Colonic mucosa (tissue), 4 donors: ENCODE results near the gene TBC1D8. TPM values are rescaled to one million over a fixed set of nuclear protein-coding genes. Genes with fewer than 3 reads are reported as not detected.

ENCODE experiments used
- DNase-seq: peaks from one replicate; pipeline ENCODE4 v3.0.0-alpha.2; 2020
- H3K27ac ChIP-seq: fragments of 200-600 bp; one replicate; pipeline ENCODE4 v1.8.0; 2021
- H3K27me3 ChIP-seq: fragments of 200-600 bp; one replicate; pipeline ENCODE4 v1.8.0; 2021
- H3K36me3 ChIP-seq: fragments of 200-600 bp; one replicate; pipeline ENCODE4 v1.8.0; 2021
- H3K4me1 ChIP-seq: fragments of 200-600 bp; one replicate; pipeline ENCODE4 v1.8.0; 2021; ENCODE audit warnings: mild to moderate bottlenecking
- H3K4me3 ChIP-seq: fragments of 200-600 bp; one replicate; pipeline ENCODE4 v1.8.0; 2021
- H3K9ac ChIP-seq, 2 donors: one replicate each; pipeline ENCODE4 v1.7.0; 2013; ENCODE audit warnings: control low read depth in 2 of 2, low read depth in 2 of 2, low read length in 2 of 2
- H3K9me3 ChIP-seq: fragments of 200-600 bp; one replicate; pipeline ENCODE4 v1.8.0; 2021
- intact Hi-C: fragments of 100-400 bp; cut with DNase I; formaldehyde crosslinking; loops from one replicate; pipeline ENCODE4 v1.14.1; 2022
- total RNA-seq, 2 donors: library from RNA; stranded (reverse); fragmentation: NEBNext Ultra II Directional in 1 of 2; extraction: Animal tissue kit (Norgen Biotek cat#: 25700) in 1 of 2; gene quantifications; one replicate each; pipeline ENCODE4 v1.2.1, GENCODE V29; 2021
- TF ChIP-seq, protein P1 (sequence below): fragments of 200-600 bp; IDR thresholded peaks from one replicate; pipeline ENCODE4 v1.8.0; 2022; ENCODE audit warnings: antibody characterized with exemption, mild to moderate bottlenecking
- donor health status: healthy.
- donor health status: DM: no; HTN: no; CAD: no.
- donor health status: DM: no; HTN: no; CAD: no.

The TBC1D8 gene
- total RNA-seq, 2 donors from 2014 or later = 10.3 to 11.8 TPM

GRCh38 chr2:100986157-100986556 is 165.0 kb downstream of the TBC1D8 start:
- H3K27ac ChIP-seq = no peak overlapping the region
- H3K27me3 ChIP-seq = no peaks in the 10 kb centered on the region
- TF ChIP-seq, protein P1, sequence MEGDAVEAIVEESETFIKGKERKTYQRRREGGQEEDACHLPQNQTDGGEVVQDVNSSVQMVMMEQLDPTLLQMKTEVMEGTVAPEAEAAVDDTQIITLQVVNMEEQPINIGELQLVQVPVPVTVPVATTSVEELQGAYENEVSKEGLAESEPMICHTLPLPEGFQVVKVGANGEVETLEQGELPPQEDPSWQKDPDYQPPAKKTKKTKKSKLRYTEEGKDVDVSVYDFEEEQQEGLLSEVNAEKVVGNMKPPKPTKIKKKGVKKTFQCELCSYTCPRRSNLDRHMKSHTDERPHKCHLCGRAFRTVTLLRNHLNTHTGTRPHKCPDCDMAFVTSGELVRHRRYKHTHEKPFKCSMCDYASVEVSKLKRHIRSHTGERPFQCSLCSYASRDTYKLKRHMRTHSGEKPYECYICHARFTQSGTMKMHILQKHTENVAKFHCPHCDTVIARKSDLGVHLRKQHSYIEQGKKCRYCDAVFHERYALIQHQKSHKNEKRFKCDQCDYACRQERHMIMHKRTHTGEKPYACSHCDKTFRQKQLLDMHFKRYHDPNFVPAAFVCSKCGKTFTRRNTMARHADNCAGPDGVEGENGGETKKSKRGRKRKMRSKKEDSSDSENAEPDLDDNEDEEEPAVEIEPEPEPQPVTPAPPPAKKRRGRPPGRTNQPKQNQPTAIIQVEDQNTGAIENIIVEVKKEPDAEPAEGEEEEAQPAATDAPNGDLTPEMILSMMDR = no peak
- H3K4me1 ChIP-seq = no peaks in the 10 kb centered on the region
- no peaks in the 10 kb centered on the region for H3K36me3 ChIP-seq
- no peak overlapping the region for H3K9ac ChIP-seq
- intact Hi-C loops = no loop called here
- no peak for DNase-seq
- H3K4me3 ChIP-seq = no peak overlapping the region
- no peaks in the 10 kb centered on the region for H3K9me3 ChIP-seq

DNA sequence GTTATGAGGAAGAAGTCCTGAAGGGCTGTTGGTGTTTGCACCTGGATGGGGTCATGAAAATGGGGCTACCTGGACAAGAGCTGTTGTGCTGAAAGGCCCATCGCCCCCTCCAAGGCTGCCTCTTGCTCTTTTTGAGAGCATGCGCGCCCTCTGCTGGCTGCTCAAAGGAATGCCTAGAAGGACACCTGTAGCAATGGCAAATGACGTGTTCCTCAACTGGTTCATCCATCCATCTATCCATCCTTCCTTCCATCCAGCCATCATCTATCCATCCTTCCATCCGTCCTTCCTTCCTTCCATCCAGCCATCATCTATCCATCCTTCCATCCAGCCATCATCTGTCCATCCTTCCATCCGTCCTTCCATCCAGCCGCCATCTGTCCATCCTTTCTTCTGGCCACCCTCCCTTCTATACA is 166.3 kb downstream of the TBC1D8 start:
- Histone ChIP-seq H3K4me1 (no peaks in the 10 kb centered on the region), H3K4me3 (no peak overlapping the region), H3K9me3 (no peaks in the 10 kb centered on the region), H3K27me3 (no peaks in the 10 kb centered on the region), H3K36me3 (no peaks in the 10 kb centered on the region), H3K9ac (no peak overlapping the region), H3K27ac (no peak overlapping the region)
- intact Hi-C loops = loop anchor here (2.0 to 5.0 kb wide), 2 partner anchors 252 to 378 kb away; no protein-coding TSS in a partner anchor
- peak; percentile 73 for DNase-seq
- TF ChIP-seq, protein P1 = peak; percentile 83

DNA sequence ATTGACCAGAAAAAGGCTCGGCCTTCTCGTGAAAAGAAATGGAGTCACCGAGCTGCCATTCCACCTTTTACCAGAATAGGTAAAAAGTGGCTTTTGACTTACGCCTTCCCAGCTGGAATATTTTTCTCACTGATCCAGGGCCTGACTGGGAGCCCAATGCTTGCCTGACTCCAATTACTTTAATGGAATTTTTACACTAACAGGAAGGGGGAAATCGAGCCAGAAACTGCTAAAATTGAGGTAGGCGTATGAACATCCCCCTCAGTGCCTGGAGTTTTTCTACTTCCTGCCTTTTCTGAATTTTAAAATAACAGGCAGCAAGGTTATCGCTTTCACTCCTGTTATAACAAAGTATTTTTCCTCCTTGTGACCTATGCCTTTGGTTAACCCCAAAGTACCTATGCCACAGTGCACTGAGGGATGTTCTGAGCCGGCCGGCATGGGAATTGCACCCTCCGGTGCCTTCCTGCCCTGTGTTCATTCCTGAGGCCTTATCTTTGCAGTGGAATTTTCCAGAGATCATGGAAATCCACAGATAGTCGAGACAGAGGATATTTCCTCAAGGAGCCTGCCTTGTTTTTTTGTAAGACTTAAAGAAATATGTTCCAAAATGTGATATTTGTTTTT is 167.4 kb downstream of the TBC1D8 start:
- H3K36me3 ChIP-seq = no peaks in the 10 kb centered on the region
- no peak for DNase-seq
- no peaks in the 10 kb centered on the region for H3K9me3 ChIP-seq
- no peaks in the 10 kb centered on the region for H3K27me3 ChIP-seq
- H3K4me1 ChIP-seq = no peaks in the 10 kb centered on the region
- no peak overlapping the region for H3K27ac ChIP-seq
- no peak overlapping the region for H3K9ac ChIP-seq
- no peak overlapping the region for H3K4me3 ChIP-seq
- TF ChIP-seq, protein P1 = no peak
- intact Hi-C loops = loop anchor here (2.0 to 5.0 kb wide), 2 partner anchors 251 to 376 kb away; no protein-coding TSS in a partner anchor

- no peak for DNase-seq
- no peak overlapping the region for H3K9ac ChIP-seq
- H3K4me3 ChIP-seq = no peak overlapping the region
- H3K27me3 ChIP-seq = no peaks in the 10 kb centered on the region
- H3K9me3 ChIP-seq = no peaks in the 10 kb centered on the region
- no peaks in the 10 kb centered on the region for H3K36me3 ChIP-seq
- intact Hi-C loops = loop anchor here (5.0 kb wide), 1 partner anchor 376 kb away; no protein-coding TSS in a partner anchor
- no peaks in the 10 kb centered on the region for H3K4me1 ChIP-seq
- TF ChIP-seq, protein P1 = no peak
- H3K27ac ChIP-seq = no peak overlapping the region
Observed at GRCh38 chr2:100983201-100983600, 168.0 kb downstream of the TBC1D8 start.

DNA sequence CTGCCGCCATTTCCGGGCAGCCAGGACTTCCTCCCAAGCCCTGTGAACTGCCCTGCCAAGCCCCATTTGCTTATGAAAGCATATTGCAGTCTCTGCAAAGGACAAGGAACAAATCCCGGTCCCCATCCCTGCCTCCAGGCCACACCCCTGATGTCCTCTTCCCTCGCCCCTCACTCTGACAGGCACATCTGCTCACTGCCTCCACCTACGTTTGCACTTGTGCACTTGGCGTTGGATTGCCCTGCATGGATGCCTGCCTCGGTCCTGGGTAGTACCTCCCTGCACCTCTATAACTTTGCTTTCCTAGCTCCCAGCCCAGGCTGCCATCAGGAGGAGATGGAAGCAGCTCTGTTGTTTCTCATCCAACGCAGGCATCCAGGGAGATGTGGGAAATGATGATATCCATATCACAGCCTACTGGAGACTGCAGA is 168.7 kb downstream of the TBC1D8 start:
- DNase-seq = no peak
- no peak overlapping the region for H3K27ac ChIP-seq
- TF ChIP-seq, protein P1 = no peak
- no peaks in the 10 kb centered on the region for H3K27me3 ChIP-seq
- H3K4me3 ChIP-seq = no peak overlapping the region
- no peaks in the 10 kb centered on the region for H3K36me3 ChIP-seq
- intact Hi-C loops = loop anchor here (5.0 kb wide), 1 partner anchor 375 kb away; no protein-coding TSS in a partner anchor
- no peak overlapping the region for H3K9ac ChIP-seq
- no peaks in the 10 kb centered on the region for H3K9me3 ChIP-seq
- H3K4me1 ChIP-seq = no peaks in the 10 kb centered on the region
